ENCODE measurements around the gene ZNF583. TPM values are rescaled to one million over a fixed set of nuclear protein-coding genes. Genes with fewer than 3 reads are reported as not detected.

ZNF583 gene
- total and polyA plus RNA-seq, 2 of the 8 experiments (the other 6 are each of a cell fraction or from before 2014, with no cell fraction given): 0.48 to 2.8 TPM

GRCh38 chr19:56360841-56361240 lies 43.3 kb upstream of the ZNF583 start:
- H2BK12ac ChIP-seq (ENCODE audit: low read depth, low read length): no peak overlapping the region
- H2BK20ac ChIP-seq (ENCODE audit: low read length): no peak overlapping the region
- no peaks in the 10 kb centered on the region for H3K23me2 ChIP-seq (ENCODE audit: low read depth, low read length)
- no peak overlapping the region for H4K91ac ChIP-seq (replicated peaks; ENCODE audit: insufficient read length, low read length)
- H2BK120ac ChIP-seq (replicated peaks; ENCODE audit: low read depth, low read length): no peak overlapping the region
- no peak for DNase-seq (ENCODE audit: low read depth in 1 of 2, low spot score in 2 of 2)
- H3K4me1 ChIP-seq (replicated peaks in 1 of 4; ENCODE audit: control insufficient read depth in 3 of 4, insufficient read depth in 4 of 4, low read length in 3 of 4): no peaks in the 10 kb centered on the region
- no peaks in the 10 kb centered on the region for H4K20me1 ChIP-seq (replicated peaks in 1 of 2; ENCODE audit: control insufficient read depth in 1 of 2, insufficient read depth in 2 of 2, low read length in 2 of 2)
- H3K79me2 ChIP-seq (ENCODE audit: control insufficient read depth in 1 of 2, insufficient read depth in 2 of 2, low read length in 2 of 2): no peaks in the 10 kb centered on the region
- no peak overlapping the region for H3K4me3 ChIP-seq (ENCODE audit: extremely low read depth in 1 of 4, insufficient read depth in 2 of 4, low read depth in 3 of 4, low read length in 4 of 4)
- no peak overlapping the region for H4K5ac ChIP-seq (ENCODE audit: insufficient read length, low read depth, low read length)
- no peak overlapping the region for H3K4me2 ChIP-seq (ENCODE audit: insufficient read depth in 1 of 2, low read depth in 2 of 2, low read length in 2 of 2)
- POLR2A ChIA-PET (ENCODE audit: partially characterized antibody): no interaction called here
- no peak overlapping the region for H3K9ac ChIP-seq (replicated peaks in 1 of 4; ENCODE audit: extremely low read depth in 1 of 4, low read depth in 3 of 4, low read length in 3 of 4)
- H2BK15ac ChIP-seq (ENCODE audit: low read length): no peak overlapping the region
- 80% methylated on average over 2 of the region's 2 CpGs; no CpG with 5 or more reads in 1 of the 2 experiments for WGBS, 2 experiments (ENCODE audit: extremely low coverage in 1 of 2, insufficient coverage in 1 of 2, insufficient read length in 1 of 2, insufficient replicate concordance in 2 of 2, low coverage in 1 of 2, low lambda C conversion rate in 2 of 2, missing lambda C conversion rate in 1 of 2)
- no peak for TF ChIP-seq NRF1 (IDR thresholded peaks at IDR 0.05; ENCODE audit: low read depth, low read length)
- no peak for TF ChIP-seq POLR2AphosphoS5 (IDR thresholded peaks at IDR 0.05; ENCODE audit: low read depth, low read length)
- no peak for TF ChIP-seq YY1 (IDR thresholded peaks at IDR 0.05; ENCODE audit: low read depth, low read length)
- no peak for TF ChIP-seq RNF2 (IDR thresholded peaks at IDR 0.05; ENCODE audit: borderline replicate concordance, low read depth, low read length, missing control alignments, poor library complexity, severe bottlenecking)
- no peak for TF ChIP-seq TEAD4 (IDR thresholded peaks at IDR 0.05; ENCODE audit: low read depth, low read length)
- no peak overlapping the region for H3K18ac ChIP-seq (ENCODE audit: extremely low read depth, low read length)
- H3K14ac ChIP-seq (ENCODE audit: insufficient read length): no peak overlapping the region
- no peak overlapping the region for H2AFZ ChIP-seq (ENCODE audit: low read length)
- H2BK5ac ChIP-seq (ENCODE audit: low read depth, low read length): no peak overlapping the region
- FAIRE-seq: no peak
- peaks cover 11 to 13% of the 10 kb centered on the region in 2 experiments; a peak in 3 of 4 replicates for H3K9me3 ChIP-seq (ENCODE audit: insufficient read depth in 2 of 2, low read depth in 1 of 2, low read length in 1 of 2)
- no peak overlapping the region for H3K56ac ChIP-seq (replicated peaks; ENCODE audit: insufficient read length, low read depth, low read length)
- H3K23ac ChIP-seq (ENCODE audit: insufficient read length): no peak overlapping the region
- no peaks in the 10 kb centered on the region for H3K79me1 ChIP-seq (ENCODE audit: low read depth, low read length)
- no peak overlapping the region for H4K8ac ChIP-seq (ENCODE audit: extremely low read depth, insufficient read depth, low read length)
- no peaks in the 10 kb centered on the region for H3K27me3 ChIP-seq (replicated peaks in 1 of 4; ENCODE audit: control insufficient read depth in 3 of 4, extremely low read depth in 1 of 4, insufficient read depth in 3 of 4, low read length in 3 of 4)
- peaks cover 0 to 6% (median 3%) of the 10 kb centered on the region in 4 experiments; a peak in 2 of 8 replicates for H3K36me3 ChIP-seq (ENCODE audit: control insufficient read depth in 2 of 4, insufficient read depth in 4 of 4, low read length in 3 of 4)
- H2AK5ac ChIP-seq (ENCODE audit: low read depth, low read length): no peak overlapping the region
- H3K27ac ChIP-seq (ENCODE audit: low read depth, low read length): no peak overlapping the region
- H3K4ac ChIP-seq (replicated peaks; ENCODE audit: insufficient read length, low read depth, low read length): no peak overlapping the region
- CTCF ChIA-PET (ENCODE audit: partially characterized antibody): interaction anchor here (0.6 to 1.2 kb wide), 5 partner anchors 13 to 1914 kb away, joined by 3 to 4 read pairs (median 3); no protein-coding TSS in a partner anchor

All from H1 (cell line).